Inflammatory macrophage (primary cell): Measurements from ENCODE around the gene MXRA7.
A peak's percentile ranks its signal among the peaks of the same experiment; 100 is the strongest.
"Not testable (repeated sequence)": the region's sequence is repeated elsewhere in the genome, so short reads cannot be mapped to it uniquely, and the experiment has no call there.

Experiments used
- DNase-seq, 2 donors: peaks; one replicate each; pipeline ENCODE4 v3.0.0-alpha.2; 2020 to 2022
- total RNA-seq, 18 experiments: gene quantifications; one replicate each; lab custom pipeline; 2026; ENCODE audit warnings: mixed read lengths in 6 of 18, inconsistent platforms in 2 of 18; lab: John Stamatoyannopoulos, UW

The MXRA7 gene
- 1.1 to 35.4 (median 16.4) reads per million in 18 experiments for total RNA-seq

GRCh38 chr17:76710863-76711611, at the start of gene MXRA7:
Gene MXRA7 (minus strand): TSS chr17:76710965. CDS start chr17:76710946, 19 bp downstream.
- DNase-seq: peak; percentile 29 to 51

DNA sequence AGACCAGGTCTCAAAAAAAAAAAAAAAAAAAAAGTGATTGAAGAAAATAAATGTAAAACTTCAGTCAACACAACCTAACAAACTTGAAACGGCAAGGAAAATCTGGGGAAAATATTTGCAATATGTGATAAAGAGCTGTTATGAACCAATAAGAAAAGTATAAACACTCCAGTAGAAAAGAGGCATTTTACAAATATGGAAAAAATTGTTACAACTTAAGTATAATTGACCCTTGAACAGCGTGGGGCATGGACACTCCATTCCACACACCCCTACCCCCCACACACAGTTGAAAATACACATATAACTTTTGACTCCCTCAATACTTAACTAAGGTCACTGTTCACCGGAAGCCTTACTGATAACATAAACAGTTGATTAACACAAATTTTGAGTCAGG, 47.8 kb upstream of the MXRA7 start:
- no peak for DNase-seq

DNA sequence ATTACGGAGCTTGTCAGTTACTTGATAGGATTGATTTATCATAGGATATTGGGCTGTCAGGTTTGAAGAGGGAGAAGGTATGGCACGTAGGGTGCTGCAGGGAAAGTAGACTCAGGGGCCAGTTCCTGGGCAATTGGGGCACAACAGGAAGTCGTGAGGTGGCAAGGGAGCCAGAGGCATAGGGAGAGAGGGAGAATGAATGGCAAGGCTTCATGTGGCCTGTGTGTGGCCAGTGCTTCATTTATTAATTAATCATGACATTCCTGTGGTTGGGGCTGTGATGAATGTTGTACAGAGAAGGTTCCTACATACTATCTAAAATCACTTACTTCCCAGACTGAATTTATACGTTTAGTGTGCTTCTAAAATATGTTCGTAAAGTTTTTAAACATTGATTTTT, 46.5 kb upstream of the MXRA7 start:
- DNase-seq: no peak

GRCh38 chr17:76755285-76755684, 44.5 kb upstream of the MXRA7 start:
- no peak for DNase-seq

- no peak for DNase-seq
These were observed 42.5 kb upstream of the MXRA7 start for GRCh38 chr17:76753061-76753961.

- no peak for DNase-seq
These were observed 41.2 kb upstream of the MXRA7 start for GRCh38 chr17:76752006-76752405.

GRCh38 chr17:76751416-76751993, 40.7 kb upstream of the MXRA7 start:
- no peak for DNase-seq

- no peak for DNase-seq
These were observed 37.9 kb upstream of the MXRA7 start for GRCh38 chr17:76748657-76749056.

DNA sequence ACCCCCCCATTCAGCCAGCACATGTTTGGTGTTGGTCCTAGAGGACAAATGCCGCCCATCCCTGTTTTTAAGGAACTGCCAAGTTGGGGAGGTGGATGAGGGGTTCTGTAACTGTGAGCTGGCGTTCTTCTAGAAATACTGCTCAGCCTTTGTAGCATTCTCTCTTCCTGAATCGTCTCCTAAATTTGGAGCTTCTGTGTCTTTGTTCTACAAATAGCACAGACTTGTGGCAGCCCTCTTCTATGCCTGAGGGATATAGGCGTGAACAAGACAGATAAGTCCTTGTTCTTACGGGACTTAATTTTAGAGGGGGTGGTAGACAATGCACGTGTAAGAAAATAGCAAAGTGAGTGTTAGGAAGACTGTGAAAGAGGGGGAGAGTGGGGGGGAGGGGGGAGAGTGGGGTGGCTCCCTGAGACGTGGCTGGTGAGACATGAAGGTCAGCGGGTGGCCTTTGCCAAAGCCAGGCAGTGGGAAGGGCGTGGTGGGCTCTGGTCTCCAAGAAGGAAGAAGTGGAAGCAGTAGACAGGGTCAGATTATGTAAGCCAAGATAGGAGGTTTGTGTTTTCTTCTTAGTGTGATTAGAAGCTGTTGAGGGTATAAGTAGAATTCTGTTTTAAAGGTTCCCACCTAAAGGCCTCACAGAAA, 37.1 kb upstream of the MXRA7 start:
- no peak for DNase-seq

DNA sequence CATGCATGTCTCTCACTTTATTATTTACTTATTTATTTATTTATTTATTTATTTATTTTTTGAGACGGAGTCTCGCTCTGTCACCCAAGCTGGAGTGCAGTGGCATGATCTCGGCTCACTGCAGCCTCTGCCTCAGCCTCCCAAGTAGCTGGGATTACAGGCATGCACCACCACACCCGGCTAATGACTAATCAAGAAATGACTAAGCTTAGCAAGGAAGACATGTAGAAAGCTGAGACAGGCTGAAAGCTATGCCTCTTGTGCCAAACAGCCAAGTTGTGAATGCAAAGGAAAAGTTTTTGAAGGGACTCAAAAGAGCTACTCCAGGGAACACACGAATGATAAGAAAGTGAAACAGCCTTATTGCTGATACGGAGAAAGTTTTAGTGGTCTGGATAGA, 35.0 kb upstream of the MXRA7 start:
- DNase-seq: not testable (repeated sequence)

DNA sequence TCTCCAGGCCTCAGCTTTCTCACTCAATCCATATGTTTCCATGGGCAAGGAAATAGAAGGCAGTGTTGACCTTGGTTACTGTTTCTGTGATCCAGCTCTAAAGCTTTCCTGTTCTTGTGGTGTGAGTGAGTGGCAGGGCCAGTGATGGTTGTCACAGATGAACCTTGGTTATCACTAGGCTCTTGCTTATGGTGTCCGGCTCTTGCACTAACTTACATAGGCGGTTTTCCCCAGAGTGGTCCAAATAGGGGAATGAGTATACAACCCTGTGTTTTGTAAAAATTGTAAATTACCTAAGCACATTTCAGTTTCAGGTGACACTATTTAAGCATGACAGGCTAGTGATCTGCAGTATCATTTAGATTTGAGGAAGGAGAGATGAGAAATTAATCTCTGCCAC, 34.0 kb upstream of the MXRA7 start:
- no peak for DNase-seq

DNA sequence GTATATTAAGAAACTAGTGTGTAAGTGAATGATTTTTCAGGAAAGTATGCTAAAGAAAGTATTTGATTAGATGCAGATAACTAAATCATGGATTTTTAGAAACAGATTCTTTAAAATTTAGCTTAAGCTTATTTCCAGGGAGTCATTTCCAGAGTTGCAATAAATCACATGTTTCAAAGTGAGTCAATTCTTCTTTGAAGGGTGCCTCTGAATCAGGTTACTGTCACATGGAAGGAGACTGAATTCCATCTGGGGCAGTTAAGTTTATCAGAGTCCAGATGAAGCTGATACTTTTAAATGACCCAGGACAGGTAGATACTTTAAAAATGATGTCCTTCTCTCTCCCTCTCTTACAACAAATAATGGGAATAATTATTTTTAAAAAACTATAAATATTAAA, 32.2 kb upstream of the MXRA7 start:
- DNase-seq: no peak

- DNase-seq: no peak
These were observed 29.8 kb upstream of the MXRA7 start for GRCh38 chr17:76740329-76741118.

DNA sequence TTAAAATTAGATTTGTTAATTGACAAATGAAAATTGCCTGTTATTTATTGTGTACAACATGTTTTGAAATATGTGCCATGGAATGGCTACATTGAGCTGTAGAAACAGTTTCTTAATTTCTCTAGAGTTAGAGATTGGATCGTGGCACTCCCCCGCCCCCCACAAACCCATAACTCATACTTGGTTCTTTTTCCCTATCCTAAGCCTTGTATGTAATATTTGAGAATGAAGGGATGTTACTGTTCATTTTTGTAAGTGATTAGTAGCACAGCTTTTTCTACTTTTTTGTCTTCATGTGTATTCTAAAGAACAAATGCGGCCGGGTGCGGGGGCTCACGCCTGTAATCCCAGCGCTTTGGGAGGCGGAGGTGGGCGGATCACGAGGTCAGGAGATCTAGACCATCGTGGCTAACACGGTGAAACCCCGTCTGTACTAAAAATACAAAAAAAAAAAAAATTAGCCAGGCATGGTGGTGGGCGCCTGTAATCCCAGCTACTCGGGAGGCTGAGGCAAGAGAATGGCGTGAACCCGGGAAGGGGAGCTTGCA, 28.9 kb upstream of the MXRA7 start:
- not testable (repeated sequence) for DNase-seq

DNA sequence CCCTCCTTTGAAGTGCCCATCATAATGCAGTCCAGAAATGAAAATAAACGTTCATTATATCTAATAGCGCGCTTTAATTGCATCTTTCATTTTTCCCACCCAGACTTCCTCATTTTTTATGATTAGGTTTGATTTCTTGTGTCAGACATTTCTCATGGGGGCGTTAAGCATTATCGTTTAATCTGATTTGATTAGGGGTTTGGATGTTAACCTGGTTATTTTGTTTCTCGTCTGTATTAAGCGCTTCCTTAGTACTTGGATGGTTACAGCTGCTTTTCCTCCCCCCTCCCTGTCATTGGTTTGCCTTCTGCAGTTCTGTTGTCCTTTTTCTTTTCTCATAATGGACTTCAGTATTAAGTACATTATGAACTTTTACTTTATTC, 27.7 kb upstream of the MXRA7 start:
- DNase-seq: no peak

DNA sequence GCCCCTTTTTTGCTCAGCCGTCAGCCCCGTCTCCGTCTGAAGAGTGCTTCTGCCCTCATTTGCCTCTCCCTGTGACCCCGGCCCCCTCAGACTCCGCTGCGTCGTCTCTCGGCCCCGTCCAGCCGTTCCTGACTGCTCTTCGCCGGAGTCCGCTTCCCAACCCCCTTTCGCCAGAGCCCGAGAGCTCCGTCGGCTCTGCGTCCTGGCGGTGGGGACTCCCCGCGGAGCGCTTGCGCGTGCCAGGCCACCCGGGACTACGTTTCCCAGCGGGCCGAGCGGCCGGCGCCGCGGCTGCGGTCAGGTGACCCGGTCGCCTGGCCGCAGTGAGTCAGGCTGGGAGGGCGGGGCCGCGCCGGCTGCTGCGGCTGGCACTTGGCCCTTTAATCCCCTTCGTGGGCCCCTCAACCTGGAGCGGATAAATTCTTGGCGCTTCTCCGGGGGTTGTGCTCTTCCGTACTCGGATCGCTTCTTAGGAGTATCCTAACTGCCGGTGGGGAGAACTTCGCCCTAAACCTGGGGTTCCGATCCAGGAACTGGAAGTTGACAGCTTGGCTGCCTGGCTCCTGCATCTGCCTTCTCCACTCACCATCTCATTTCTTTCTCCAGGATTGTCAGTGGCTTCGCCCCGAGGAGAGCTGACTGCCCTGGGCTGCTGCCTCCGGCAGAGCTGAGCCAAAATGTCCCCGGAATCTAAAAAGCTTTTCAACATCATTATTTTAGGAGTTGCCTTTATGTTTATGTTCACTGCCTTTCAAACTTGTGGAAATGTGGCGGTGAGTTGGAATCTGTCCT, 27.1 kb upstream of the MXRA7 start, which contains the start of gene MFSD11:
MFSD11 (plus strand) TSS at position 444 of the 792 bp plus-strand sequence; CDS start at position 678, 234 bp downstream.
- peak; percentile 90 to 94 for DNase-seq

GRCh38 chr17:76737082-76737675, 26.4 kb upstream of the MXRA7 start, which contains the start of gene SRSF2:
Gene SRSF2 (minus strand): TSS chr17:76737331. CDS start chr17:76737160, 171 bp downstream.
- peak; percentile 99 for DNase-seq

- peak; percentile 64 to 82 for DNase-seq
These were observed 25.8 kb upstream of the MXRA7 start for GRCh38 chr17:76736349-76737081.
